PC-9 (cell line): Measurements from ENCODE around the gene ZNF236.

Experiments used
- EZH2 ChIP-seq: fragments of 200-600 bp; sonication (generic); IDR thresholded peaks from 2 replicates; pipeline ENCODE4 v1.8.0; 2017; ENCODE audit warnings: antibody characterized with exemption, low read depth
- TF ChIP-seq, protein P1 (sequence below): fragments of 200-600 bp; sonication (generic); conservative IDR thresholded peaks from 2 replicates; pipeline ENCODE4 v1.6.1; 2017; ENCODE audit warnings: mixed run types, antibody characterized with exemption, mild to moderate bottlenecking, moderate library complexity

- TF ChIP-seq EZH2, result no peak
- TF ChIP-seq, protein P1, sequence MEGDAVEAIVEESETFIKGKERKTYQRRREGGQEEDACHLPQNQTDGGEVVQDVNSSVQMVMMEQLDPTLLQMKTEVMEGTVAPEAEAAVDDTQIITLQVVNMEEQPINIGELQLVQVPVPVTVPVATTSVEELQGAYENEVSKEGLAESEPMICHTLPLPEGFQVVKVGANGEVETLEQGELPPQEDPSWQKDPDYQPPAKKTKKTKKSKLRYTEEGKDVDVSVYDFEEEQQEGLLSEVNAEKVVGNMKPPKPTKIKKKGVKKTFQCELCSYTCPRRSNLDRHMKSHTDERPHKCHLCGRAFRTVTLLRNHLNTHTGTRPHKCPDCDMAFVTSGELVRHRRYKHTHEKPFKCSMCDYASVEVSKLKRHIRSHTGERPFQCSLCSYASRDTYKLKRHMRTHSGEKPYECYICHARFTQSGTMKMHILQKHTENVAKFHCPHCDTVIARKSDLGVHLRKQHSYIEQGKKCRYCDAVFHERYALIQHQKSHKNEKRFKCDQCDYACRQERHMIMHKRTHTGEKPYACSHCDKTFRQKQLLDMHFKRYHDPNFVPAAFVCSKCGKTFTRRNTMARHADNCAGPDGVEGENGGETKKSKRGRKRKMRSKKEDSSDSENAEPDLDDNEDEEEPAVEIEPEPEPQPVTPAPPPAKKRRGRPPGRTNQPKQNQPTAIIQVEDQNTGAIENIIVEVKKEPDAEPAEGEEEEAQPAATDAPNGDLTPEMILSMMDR, result no peak
Observed at GRCh38 chr18:76988031-76988826, 165.9 kb downstream of the ZNF236 start.
